H9 (cell line): ENCODE measurements around the gene POMT2. TPM values are rescaled to one million over a fixed set of nuclear protein-coding genes. Genes with fewer than 3 reads are reported as not detected.

ENCODE experiments used
- DNase-seq: peaks from one replicate; pipeline ENCODE4 v3.0.0-alpha.2; 2017
- H2AFZ ChIP-seq: one replicate; pipeline ENCODE4 v1.6.1; 2013; ENCODE audit warnings: mild to moderate bottlenecking, low read length, control low read depth, moderate library complexity
- H2AK5ac ChIP-seq: 2 replicates; pipeline ENCODE4 v1.6.1; 2013; ENCODE audit warnings: low read length, control low read depth, mixed read lengths; ENCODE audit not compliant: insufficient read length
- H2BK120ac ChIP-seq: one replicate; pipeline ENCODE4 v1.6.1; 2013; ENCODE audit warnings: low read depth, mild to moderate bottlenecking, low read length, control low read depth, inconsistent platforms; ENCODE audit not compliant: poor library complexity, severe bottlenecking
- H2BK12ac ChIP-seq: 2 replicates; pipeline ENCODE4 v1.6.1; 2013; ENCODE audit warnings: low read length, control low read depth, mixed read lengths, low read depth; ENCODE audit not compliant: insufficient read length
- H2BK15ac ChIP-seq: 2 replicates; pipeline ENCODE4 v1.6.1; 2013; ENCODE audit warnings: low read depth, low read length, control low read depth
- H2BK20ac ChIP-seq: one replicate; pipeline ENCODE4 v1.6.1; 2013; ENCODE audit warnings: low read depth, mild to moderate bottlenecking, low read length, control low read depth, inconsistent platforms; ENCODE audit not compliant: poor library complexity, severe bottlenecking
- H2BK5ac ChIP-seq: 2 replicates; pipeline ENCODE4 v1.6.1; 2013; ENCODE audit warnings: low read length, control low read depth, mixed read lengths; ENCODE audit not compliant: insufficient read length
- H3K14ac ChIP-seq: 2 replicates; pipeline ENCODE4 v1.6.1; 2013; ENCODE audit warnings: low read length, control low read depth; ENCODE audit not compliant: insufficient read depth
- H3K18ac ChIP-seq: 2 replicates; pipeline ENCODE4 v1.6.1; 2013; ENCODE audit warnings: low read depth, mild to moderate bottlenecking, mixed read lengths, low read length, control low read depth; ENCODE audit not compliant: insufficient read length
- H3K23ac ChIP-seq: 2 replicates; pipeline ENCODE4 v1.6.1; 2013; ENCODE audit warnings: low read length, control low read depth, mixed read lengths, low read depth; ENCODE audit not compliant: insufficient read length
- H3K23me2 ChIP-seq: 2 replicates; pipeline ENCODE4 v1.6.1; 2013; ENCODE audit warnings: low read depth, mild to moderate bottlenecking, mixed read lengths, low read length, control low read depth; ENCODE audit not compliant: insufficient read length, poor library complexity, severe bottlenecking
- H3K27ac ChIP-seq: 2 replicates; pipeline ENCODE4 v1.5.1; 2013; ENCODE audit warnings: low read length, control low read depth, mixed read lengths, low read depth; ENCODE audit not compliant: insufficient read length
- H3K27me3 ChIP-seq: 2 replicates; pipeline ENCODE4 v1.6.1; 2013; ENCODE audit warnings: low read length, control low read depth, inconsistent platforms; ENCODE audit not compliant: insufficient read depth
- H3K4ac ChIP-seq: 2 replicates; pipeline ENCODE4 v1.6.1; 2013; ENCODE audit warnings: low read depth, mild to moderate bottlenecking, control low read depth, inconsistent platforms, low read length, moderate library complexity
- H3K4me1 ChIP-seq: 2 replicates; pipeline ENCODE4 v1.6.1; 2013; ENCODE audit warnings: low read length, control low read depth, inconsistent platforms; ENCODE audit not compliant: insufficient read depth
- H3K4me2 ChIP-seq: 2 replicates; pipeline ENCODE4 v1.6.1; 2013; ENCODE audit warnings: low read length, control low read depth, mixed read lengths; ENCODE audit not compliant: insufficient read length, insufficient read depth
- H3K56ac ChIP-seq: 2 replicates; pipeline ENCODE4 v1.6.1; 2013; ENCODE audit warnings: low read depth, mild to moderate bottlenecking, mixed read lengths, low read length, control low read depth; ENCODE audit not compliant: insufficient read length
- H3K79me1 ChIP-seq: 2 replicates; pipeline ENCODE4 v1.6.1; 2013; ENCODE audit warnings: low read depth, mild to moderate bottlenecking, moderate library complexity, low read length, control low read depth, inconsistent platforms; ENCODE audit not compliant: insufficient read depth, poor library complexity, severe bottlenecking
- H3K79me2 ChIP-seq: 2 replicates; pipeline ENCODE4 v1.6.1; 2013; ENCODE audit warnings: low read length, control low read depth, inconsistent platforms; ENCODE audit not compliant: insufficient read depth
- H3K9ac ChIP-seq: 2 replicates; pipeline ENCODE4 v1.6.1; 2013; ENCODE audit warnings: low read length, control low read depth, mixed read lengths; ENCODE audit not compliant: insufficient read length; ENCODE audit errors: extremely low read depth
- H3K9me3 ChIP-seq: one replicate; pipeline ENCODE4 v1.6.1; 2013; ENCODE audit warnings: low read depth, low read length, inconsistent platforms; ENCODE audit not compliant: control insufficient read depth
- H3T11ph ChIP-seq: one replicate; pipeline ENCODE4 v1.6.1; 2013; ENCODE audit warnings: mild to moderate bottlenecking, low read length, control low read depth, inconsistent platforms
- H4K20me1 ChIP-seq: one replicate; pipeline ENCODE4 v1.6.1; 2013; ENCODE audit not compliant: control insufficient read depth, insufficient read length, insufficient read depth
- H4K5ac ChIP-seq: 2 replicates; pipeline ENCODE4 v1.6.1; 2013; ENCODE audit warnings: low read depth, mild to moderate bottlenecking, mixed read lengths, low read length, control low read depth; ENCODE audit not compliant: insufficient read length
- H4K8ac ChIP-seq: replicated peaks from 2 replicates; pipeline ENCODE4 v1.6.1; 2013; ENCODE audit warnings: low read length, control low read depth, mixed read lengths, low read depth; ENCODE audit not compliant: insufficient read length
- H4K91ac ChIP-seq: 2 replicates; pipeline ENCODE4 v1.6.1; 2013; ENCODE audit warnings: low read depth, mild to moderate bottlenecking, moderate library complexity, mixed read lengths, low read length, control low read depth; ENCODE audit not compliant: insufficient read length
- H3K27ac Mint-ChIP-seq, 3 experiments: 2 replicates in 2 of 3; 3 replicates in 1 of 3; pipeline ENCODE4 v1.8.0; 2020 to 2021; ENCODE audit warnings: mixed read lengths in 3 of 3, mild to moderate bottlenecking in 1 of 3, moderate library complexity in 1 of 3
- H3K27me3 Mint-ChIP-seq: 2 replicates; pipeline ENCODE4 v1.8.0; 2021; ENCODE audit warnings: low read depth, mild to moderate bottlenecking, moderate library complexity, mixed read lengths
- H3K36me3 Mint-ChIP-seq, 3 experiments: 2 replicates in 2 of 3; 3 replicates in 1 of 3; pipeline ENCODE4 v1.8.0; 2020 to 2021; ENCODE audit warnings: low read depth in 3 of 3, mixed read lengths in 3 of 3; ENCODE audit not compliant: insufficient read depth in 1 of 3
- H3K4me1 Mint-ChIP-seq, 2 experiments: 2 replicates each; pipeline ENCODE4 v1.8.0; 2020; ENCODE audit warnings: mixed read lengths in 2 of 2
- H3K4me3 Mint-ChIP-seq, 2 experiments: 2 replicates in 1 of 2; 3 replicates in 1 of 2; pipeline ENCODE4 v1.8.0; 2020 to 2021; ENCODE audit warnings: mild to moderate bottlenecking in 2 of 2, mixed read lengths in 2 of 2, moderate library complexity in 1 of 2
- H3K9me3 Mint-ChIP-seq, 2 experiments: 2 replicates in 1 of 2; 3 replicates in 1 of 2; pipeline ENCODE4 v1.8.0; 2020; ENCODE audit warnings: mild to moderate bottlenecking in 2 of 2, mixed read lengths in 2 of 2, moderate library complexity in 1 of 2
- WGBS: extraction: QIAGEN DNeasy Blood & Tissue Kit; methylation state at CpG from one replicate; pipeline ENCODE4 v1.1.7; 2013; ENCODE audit warnings: missing lambda C conversion rate, low lambda C conversion rate, mixed read lengths; ENCODE audit not compliant: insufficient read length; ENCODE audit errors: extremely low coverage; 5-methylcytosine and 5-hydroxymethylcytosine counted together
- total RNA-seq: library from RNA; stranded (reverse); gene quantifications from 2 replicates; pipeline ENCODE4 v1.2.1, GENCODE V29; 2021
- TF ChIP-seq, protein P1 (sequence below): fragments of 200-600 bp; sonication (generic); conservative IDR thresholded peaks from 3 replicates; pipeline ENCODE4 v1.8.0; 2021; ENCODE audit warnings: antibody characterized with exemption, mild to moderate bottlenecking

The POMT2 gene
- total RNA-seq, 1 experiment from 2014 or later: 25.2 TPM

DNA sequence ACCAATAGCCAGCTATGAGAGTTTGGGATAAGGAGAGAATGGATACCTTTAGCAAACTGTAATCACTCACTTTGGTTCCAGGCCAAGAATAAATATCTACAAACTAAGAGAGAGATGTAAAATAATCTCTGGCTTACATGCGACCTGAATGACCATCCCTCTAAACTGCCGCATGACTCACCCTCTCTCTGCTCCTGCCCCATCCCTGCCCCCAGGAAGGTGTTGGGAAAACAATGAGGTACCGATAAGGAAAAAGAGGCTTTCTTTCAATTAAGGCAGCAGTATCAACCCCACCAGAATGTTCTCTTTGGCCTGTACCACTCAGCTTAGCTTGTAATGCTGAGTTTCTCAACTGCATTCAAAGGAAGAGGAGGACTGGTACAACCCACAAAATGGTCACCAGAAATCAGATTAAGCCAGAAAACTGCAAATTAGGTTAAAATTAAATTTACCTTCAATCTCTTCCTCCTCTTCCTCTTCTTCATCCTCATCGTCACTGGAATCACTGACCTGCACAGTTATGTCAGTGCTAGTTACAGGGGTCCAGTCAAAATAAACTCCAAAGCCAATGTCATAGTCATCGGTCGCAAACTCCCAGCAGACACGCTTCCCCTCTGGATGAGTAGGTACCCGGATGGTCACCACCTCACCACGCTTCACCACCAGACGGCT, 22.2 kb upstream of the POMT2 start:
- no peak overlapping the region for H4K5ac ChIP-seq
- no peaks in the 10 kb centered on the region for H3K23me2 ChIP-seq
- H2BK120ac ChIP-seq: no peak overlapping the region
- no peak overlapping the region for H3K14ac ChIP-seq
- no peak overlapping the region for H3K56ac ChIP-seq
- Mint-ChIP-seq H3K36me3 (peaks cover 19 to 31% (median 23%) of the 10 kb centered on the region in 3 experiments), H3K27me3 (no peaks in the 10 kb centered on the region), H3K4me3 (no peak overlapping the region), H3K27ac (no peak overlapping the region), H3K9me3 (no peaks in the 10 kb centered on the region), H3K4me1 (peaks cover 59 to 61% of the 10 kb centered on the region in 2 experiments)
- no peak overlapping the region for H2AK5ac ChIP-seq
- no peaks in the 10 kb centered on the region for H4K20me1 ChIP-seq
- H3K4me2 ChIP-seq: no peak overlapping the region
- H3K18ac ChIP-seq: no peak overlapping the region
- H3K23ac ChIP-seq: no peak overlapping the region
- peaks cover 21% of the 10 kb centered on the region; the same call in 1 of the 2 replicates for H3K4me1 ChIP-seq
- no peak overlapping the region for H2BK20ac ChIP-seq
- H3K27ac ChIP-seq: no peak overlapping the region
- H4K8ac ChIP-seq: no peak overlapping the region
- no peak overlapping the region for H3T11ph ChIP-seq
- H2BK5ac ChIP-seq: no peak overlapping the region
- no peaks in the 10 kb centered on the region for H3K9me3 ChIP-seq
- H3K79me2 ChIP-seq: no peaks in the 10 kb centered on the region
- no peak overlapping the region for H4K91ac ChIP-seq
- no peak overlapping the region for H2BK12ac ChIP-seq
- H3K27me3 ChIP-seq: no peaks in the 10 kb centered on the region
- TF ChIP-seq, protein P1, sequence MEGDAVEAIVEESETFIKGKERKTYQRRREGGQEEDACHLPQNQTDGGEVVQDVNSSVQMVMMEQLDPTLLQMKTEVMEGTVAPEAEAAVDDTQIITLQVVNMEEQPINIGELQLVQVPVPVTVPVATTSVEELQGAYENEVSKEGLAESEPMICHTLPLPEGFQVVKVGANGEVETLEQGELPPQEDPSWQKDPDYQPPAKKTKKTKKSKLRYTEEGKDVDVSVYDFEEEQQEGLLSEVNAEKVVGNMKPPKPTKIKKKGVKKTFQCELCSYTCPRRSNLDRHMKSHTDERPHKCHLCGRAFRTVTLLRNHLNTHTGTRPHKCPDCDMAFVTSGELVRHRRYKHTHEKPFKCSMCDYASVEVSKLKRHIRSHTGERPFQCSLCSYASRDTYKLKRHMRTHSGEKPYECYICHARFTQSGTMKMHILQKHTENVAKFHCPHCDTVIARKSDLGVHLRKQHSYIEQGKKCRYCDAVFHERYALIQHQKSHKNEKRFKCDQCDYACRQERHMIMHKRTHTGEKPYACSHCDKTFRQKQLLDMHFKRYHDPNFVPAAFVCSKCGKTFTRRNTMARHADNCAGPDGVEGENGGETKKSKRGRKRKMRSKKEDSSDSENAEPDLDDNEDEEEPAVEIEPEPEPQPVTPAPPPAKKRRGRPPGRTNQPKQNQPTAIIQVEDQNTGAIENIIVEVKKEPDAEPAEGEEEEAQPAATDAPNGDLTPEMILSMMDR: no peak
- H3K4ac ChIP-seq: no peak overlapping the region
- no peak overlapping the region for H2AFZ ChIP-seq
- DNase-seq: no peak
- H3K79me1 ChIP-seq: no peaks in the 10 kb centered on the region
- H3K9ac ChIP-seq: no peak overlapping the region
- no peak overlapping the region for H2BK15ac ChIP-seq
- no CpG with 5 or more reads among the region's 10 CpGs for WGBS
